Smooth muscle cell (in vitro differentiated cells): Measurements from ENCODE around the gene TBC1D14. TPM values are rescaled to one million over a fixed set of nuclear protein-coding genes. Genes with fewer than 3 reads are reported as not detected.

ENCODE experiments used
- DNase-seq: peaks from one replicate; lab custom pipeline; 2025; ENCODE audit not compliant: unreplicated experiment; lab: John Stamatoyannopoulos, UW
- H2AFZ ChIP-seq: fragments of 200-600 bp; sonication (generic); 2 replicates; pipeline ENCODE4 v1.6.0; 2016; ENCODE audit warnings: antibody characterized with exemption, low read depth, mild to moderate bottlenecking
- H3F3A ChIP-seq: fragments of 200-600 bp; sonication (generic); 2 replicates; pipeline ENCODE4 v1.6.0; 2017; ENCODE audit warnings: antibody characterized with exemption, low read depth
- H3K27ac ChIP-seq: fragments of 200-600 bp; sonication (generic); 2 replicates; pipeline ENCODE4 v1.5.1; 2016; ENCODE audit warnings: low read depth, mild to moderate bottlenecking
- H3K27me3 ChIP-seq: fragments of 200-600 bp; sonication (generic); 2 replicates; pipeline ENCODE4 v1.6.1; 2016; ENCODE audit warnings: low read depth, mild to moderate bottlenecking
- H3K36me3 ChIP-seq: fragments of 200-600 bp; sonication (generic); 2 replicates; pipeline ENCODE4 v1.5.1; 2016; ENCODE audit warnings: low read depth
- H3K4me1 ChIP-seq: fragments of 200-600 bp; sonication (generic); 2 replicates; pipeline ENCODE4 v1.5.1; 2016; ENCODE audit warnings: low read depth
- H3K4me2 ChIP-seq: fragments of 200-600 bp; sonication (generic); 2 replicates; pipeline ENCODE4 v1.6.0; 2016; ENCODE audit warnings: mild to moderate bottlenecking
- H3K4me3 ChIP-seq: fragments of 200-600 bp; sonication (generic); 2 replicates; pipeline ENCODE4 v1.5.1; 2016; ENCODE audit warnings: mild to moderate bottlenecking
- H3K79me2 ChIP-seq: fragments of 200-600 bp; sonication (generic); 2 replicates; pipeline ENCODE4 v1.6.0; 2016; ENCODE audit warnings: low read depth, mild to moderate bottlenecking
- H3K9ac ChIP-seq: fragments of 200-600 bp; sonication (generic); 2 replicates; pipeline ENCODE4 v1.6.0; 2016; ENCODE audit warnings: low read depth
- H3K9me3 ChIP-seq: fragments of 200-600 bp; sonication (generic); replicated peaks from 2 replicates; pipeline ENCODE4 v1.5.1; 2016; ENCODE audit warnings: low read depth
- H4K20me1 ChIP-seq: fragments of 200-600 bp; sonication (generic); 2 replicates; pipeline ENCODE4 v1.6.0; 2016; ENCODE audit warnings: low read depth
- WGBS: methylation state at CpG from one replicate; pipeline ENCODE4 v1.1.7; 2016; ENCODE audit warnings: low lambda C conversion rate; 5-methylcytosine and 5-hydroxymethylcytosine counted together
- polyA plus RNA-seq: library from polyadenylated mRNA; unstranded; fragments of >200 nt; fragmentation: Nextera tagmentation; extraction: Ambion mirVana; gene quantifications from 2 replicates; pipeline ENCODE4 v1.2.1, GENCODE V29; 2016
- total RNA-seq: library from RNA; depleted of rRNA; stranded (reverse); fragments of >200 nt; gene quantifications from 2 replicates; pipeline ENCODE4 v1.2.3, GENCODE V29; 2014
- TF ChIP-seq, protein P1 (sequence below): fragments of 200-600 bp; sonication (generic); IDR thresholded peaks from 2 replicates; pipeline ENCODE4 v1.5.1; 2017; ENCODE audit warnings: borderline replicate concordance, mild to moderate bottlenecking, antibody characterized with exemption; ENCODE audit not compliant: insufficient read depth, poor library complexity, severe bottlenecking

TBC1D14 gene
- total and polyA plus RNA-seq, 2 experiments from 2014 or later = 13.0 to 24.4 TPM

GRCh38 chr4:7015383-7016035 is 105.9 kb downstream of the TBC1D14 start:
- Histone ChIP-seq H3K9ac (no peak overlapping the region), H3K27ac (no peak overlapping the region)
- 78% methylated on average over 12 of the region's 12 CpGs for WGBS

GRCh38 chr4:7016086-7016485 is 106.5 kb downstream of the TBC1D14 start:
- H3K9me3 ChIP-seq = no peaks in the 10 kb centered on the region
- TF ChIP-seq, protein P1, sequence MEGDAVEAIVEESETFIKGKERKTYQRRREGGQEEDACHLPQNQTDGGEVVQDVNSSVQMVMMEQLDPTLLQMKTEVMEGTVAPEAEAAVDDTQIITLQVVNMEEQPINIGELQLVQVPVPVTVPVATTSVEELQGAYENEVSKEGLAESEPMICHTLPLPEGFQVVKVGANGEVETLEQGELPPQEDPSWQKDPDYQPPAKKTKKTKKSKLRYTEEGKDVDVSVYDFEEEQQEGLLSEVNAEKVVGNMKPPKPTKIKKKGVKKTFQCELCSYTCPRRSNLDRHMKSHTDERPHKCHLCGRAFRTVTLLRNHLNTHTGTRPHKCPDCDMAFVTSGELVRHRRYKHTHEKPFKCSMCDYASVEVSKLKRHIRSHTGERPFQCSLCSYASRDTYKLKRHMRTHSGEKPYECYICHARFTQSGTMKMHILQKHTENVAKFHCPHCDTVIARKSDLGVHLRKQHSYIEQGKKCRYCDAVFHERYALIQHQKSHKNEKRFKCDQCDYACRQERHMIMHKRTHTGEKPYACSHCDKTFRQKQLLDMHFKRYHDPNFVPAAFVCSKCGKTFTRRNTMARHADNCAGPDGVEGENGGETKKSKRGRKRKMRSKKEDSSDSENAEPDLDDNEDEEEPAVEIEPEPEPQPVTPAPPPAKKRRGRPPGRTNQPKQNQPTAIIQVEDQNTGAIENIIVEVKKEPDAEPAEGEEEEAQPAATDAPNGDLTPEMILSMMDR = no peak
- DNase-seq = no peak
- WGBS = 84% methylated on average over 11 of the region's 11 CpGs
- no peak overlapping the region for H3K4me3 ChIP-seq
- H3K9ac ChIP-seq = no peak overlapping the region
- H3K36me3 ChIP-seq = no peaks in the 10 kb centered on the region
- no peak overlapping the region for H2AFZ ChIP-seq
- H3K27me3 ChIP-seq = no peaks in the 10 kb centered on the region
- no peak overlapping the region for H3K27ac ChIP-seq
- H3K4me1 ChIP-seq = peaks cover 4% of the 10 kb centered on the region
- H4K20me1 ChIP-seq = no peaks in the 10 kb centered on the region
- H3F3A ChIP-seq = no peaks in the 10 kb centered on the region
- no peaks in the 10 kb centered on the region for H3K79me2 ChIP-seq
- no peak overlapping the region for H3K4me2 ChIP-seq

More at GRCh38 chr4:7015383-7016035, 105.9 kb downstream of the TBC1D14 start:
- Histone ChIP-seq H3K4me2 (no peak overlapping the region), H3F3A (no peaks in the 10 kb centered on the region), H4K20me1 (no peaks in the 10 kb centered on the region), H3K36me3 (no peaks in the 10 kb centered on the region), H3K9me3 (no peaks in the 10 kb centered on the region), H3K27me3 (no peaks in the 10 kb centered on the region), H2AFZ (no peak overlapping the region), H3K79me2 (no peaks in the 10 kb centered on the region), H3K4me1 (peaks cover 1% of the 10 kb centered on the region), H3K4me3 (no peak overlapping the region)
- TF ChIP-seq, protein P1 = no peak
- DNase-seq = no peak

DNA sequence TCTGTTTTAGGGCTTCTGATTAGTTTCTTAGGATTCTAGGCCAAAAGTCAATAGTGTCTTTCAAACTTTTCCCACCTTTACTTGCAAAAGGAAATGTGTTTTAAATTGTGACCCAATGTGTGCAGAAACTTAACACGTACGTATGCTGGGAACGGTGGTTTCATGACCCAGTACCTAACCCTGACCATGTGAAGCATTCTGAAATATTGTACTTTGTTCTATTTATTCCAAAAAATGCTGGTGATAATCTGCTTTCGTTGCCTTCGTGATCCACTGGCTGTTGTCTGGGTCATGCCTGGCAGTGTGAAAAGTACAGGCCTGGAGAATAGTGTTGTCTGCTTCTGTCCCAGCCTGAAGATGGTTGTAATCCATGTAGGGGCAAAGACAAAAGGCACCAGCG is 106.9 kb downstream of the TBC1D14 start:
- no peak for DNase-seq
- H3K27ac ChIP-seq = no peak overlapping the region
- no peaks in the 10 kb centered on the region for H3K36me3 ChIP-seq
- 98% methylated on average over 6 of the region's 6 CpGs for WGBS
- H3F3A ChIP-seq = no peaks in the 10 kb centered on the region
- peaks cover 4% of the 10 kb centered on the region for H3K4me1 ChIP-seq
- no peaks in the 10 kb centered on the region for H4K20me1 ChIP-seq
- H3K9me3 ChIP-seq = no peaks in the 10 kb centered on the region
- H3K9ac ChIP-seq = no peak overlapping the region
- no peaks in the 10 kb centered on the region for H3K27me3 ChIP-seq
- no peaks in the 10 kb centered on the region for H3K79me2 ChIP-seq
- H3K4me3 ChIP-seq = no peak overlapping the region
- H2AFZ ChIP-seq = no peak overlapping the region
- TF ChIP-seq, protein P1 = no peak
- H3K4me2 ChIP-seq = no peak overlapping the region

DNA sequence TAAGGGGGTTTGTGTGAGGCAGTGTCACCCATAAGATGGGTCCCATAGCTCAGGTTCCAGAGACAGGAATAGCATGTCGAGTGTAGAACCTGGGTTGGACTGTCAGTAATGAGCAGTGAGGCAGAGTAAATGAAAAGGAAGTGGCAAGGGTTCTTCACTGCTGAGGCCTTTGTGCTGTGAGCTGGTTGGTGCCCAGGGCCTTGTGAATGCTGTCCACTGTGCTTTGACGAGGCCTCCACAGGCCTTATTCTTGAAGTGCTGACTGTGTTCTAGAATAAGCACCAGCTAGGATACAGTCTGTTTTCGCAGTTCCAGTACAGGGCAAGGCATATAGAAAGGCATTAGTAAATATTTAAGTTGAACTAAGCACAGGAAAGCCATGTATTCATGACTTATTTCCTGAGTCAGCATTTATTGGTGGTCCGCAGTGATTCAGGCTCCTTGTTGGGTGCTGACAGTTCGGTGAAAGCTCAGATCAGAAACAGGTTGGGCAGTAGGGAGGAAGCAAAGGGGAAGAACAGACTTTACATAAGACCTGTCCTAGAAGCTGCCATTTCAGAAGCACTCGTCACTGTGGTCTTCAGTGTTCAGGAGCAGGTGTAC is 107.9 kb downstream of the TBC1D14 start:
- 95% methylated on average over 6 of the region's 6 CpGs for WGBS
- no peak overlapping the region for H3K27ac ChIP-seq
- no peaks in the 10 kb centered on the region for H3K79me2 ChIP-seq
- no peaks in the 10 kb centered on the region for H3K9me3 ChIP-seq
- H3F3A ChIP-seq = no peaks in the 10 kb centered on the region
- no peaks in the 10 kb centered on the region for H3K36me3 ChIP-seq
- no peaks in the 10 kb centered on the region for H4K20me1 ChIP-seq
- H3K9ac ChIP-seq = no peak overlapping the region
- TF ChIP-seq, protein P1 = no peak
- no peak overlapping the region for H3K4me3 ChIP-seq
- H2AFZ ChIP-seq = no peak overlapping the region
- no peak overlapping the region for H3K4me2 ChIP-seq
- peaks cover 4% of the 10 kb centered on the region for H3K4me1 ChIP-seq
- no peaks in the 10 kb centered on the region for H3K27me3 ChIP-seq
- no peak for DNase-seq
